Kasumi-1 (cell line): ENCODE data around the gene OR8K1.

ENCODE experiments used
- DNase-seq, 2 experiments: peaks; one replicate each; lab custom pipeline; 2025; lab: John Stamatoyannopoulos, UW

OR8K1 gene

GRCh38 chr11:56345739-56346138 is at the start of gene OR8K1:
TSS of gene OR8K1 (plus strand) at chr11:56346039. CDS start at chr11:56346039, 0 bp downstream.
- no peak for DNase-seq

DNA sequence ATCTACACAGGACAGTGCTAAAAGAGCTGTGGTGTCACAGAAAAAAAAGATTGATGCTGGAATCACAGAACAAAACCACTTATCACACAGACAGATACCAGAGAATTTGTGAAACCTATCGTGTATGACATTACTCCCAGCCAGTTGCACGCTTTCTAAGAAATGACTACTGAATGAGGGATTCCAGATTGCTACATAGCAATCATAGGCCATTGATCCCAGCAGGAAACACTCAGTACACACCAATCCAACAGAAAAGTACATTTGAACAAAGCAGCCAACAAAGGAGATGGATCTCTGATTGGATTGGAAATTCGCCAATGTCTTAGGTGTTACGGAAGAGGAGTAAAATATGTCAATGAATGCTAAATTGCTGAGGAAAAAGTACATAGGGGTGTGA is 48.9 kb upstream of the OR8K1 start:
- DNase-seq: no peak

DNA sequence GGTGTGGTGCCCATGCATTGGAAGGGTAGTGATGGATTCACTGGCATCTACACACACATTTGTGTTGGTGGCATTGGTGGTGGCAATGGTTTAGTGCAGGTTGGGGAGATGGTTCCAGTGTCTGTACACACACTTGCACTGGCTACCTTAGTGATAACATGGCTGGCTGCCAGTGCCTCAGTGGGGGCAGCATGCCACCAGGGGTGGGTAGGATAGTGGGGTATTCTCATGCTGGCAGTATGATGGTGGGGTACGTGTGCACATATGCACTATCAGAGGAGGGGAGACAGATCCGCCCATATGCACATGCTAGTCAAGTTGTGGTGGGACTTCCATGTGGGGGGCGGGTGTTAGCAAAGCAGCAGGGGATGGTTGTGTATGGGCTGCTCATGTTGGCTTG is 38.0 kb upstream of the OR8K1 start:
- DNase-seq: no peak

GRCh38 chr11:56314844-56315243 is 31.0 kb upstream of the OR8K1 start, which contains the start of gene OR8K3:
TSS of gene OR8K3 (plus strand) at chr11:56315144. CDS start at chr11:56318307, 3,163 bp downstream.
- no peak for DNase-seq

GRCh38 chr11:56331861-56332491 is 13.9 kb upstream of the OR8K1 start:
- no peak for DNase-seq

- DNase-seq: no peak
Observed at GRCh38 chr11:56333156-56333555, 12.7 kb upstream of the OR8K1 start.

DNA sequence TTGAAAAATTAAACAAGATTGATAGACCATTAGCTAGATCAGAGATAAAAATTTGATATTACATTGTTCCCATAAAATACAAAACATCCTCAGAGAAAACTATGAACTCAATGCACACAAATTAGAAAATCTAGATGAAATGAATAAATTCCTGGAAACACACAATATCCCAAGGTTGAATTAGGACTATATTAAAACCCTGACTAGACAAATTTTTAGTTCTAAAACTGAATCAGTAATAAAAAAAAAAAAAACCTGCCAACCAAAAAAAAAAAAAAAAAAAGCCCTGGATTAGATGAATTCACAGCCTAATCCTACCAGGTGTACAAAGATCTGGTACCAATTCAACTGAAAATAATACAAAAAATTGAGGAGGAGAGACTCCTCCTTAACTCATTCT is 5.5 kb upstream of the OR8K1 start:
- DNase-seq: no peak

GRCh38 chr11:56353991-56354390 is 8.2 kb downstream of the OR8K1 start, which contains the start of gene OR8J1:
TSS of gene OR8J1 (plus strand) at chr11:56354291. CDS start at chr11:56360247, 5,956 bp downstream.
- no peak for DNase-seq

DNA sequence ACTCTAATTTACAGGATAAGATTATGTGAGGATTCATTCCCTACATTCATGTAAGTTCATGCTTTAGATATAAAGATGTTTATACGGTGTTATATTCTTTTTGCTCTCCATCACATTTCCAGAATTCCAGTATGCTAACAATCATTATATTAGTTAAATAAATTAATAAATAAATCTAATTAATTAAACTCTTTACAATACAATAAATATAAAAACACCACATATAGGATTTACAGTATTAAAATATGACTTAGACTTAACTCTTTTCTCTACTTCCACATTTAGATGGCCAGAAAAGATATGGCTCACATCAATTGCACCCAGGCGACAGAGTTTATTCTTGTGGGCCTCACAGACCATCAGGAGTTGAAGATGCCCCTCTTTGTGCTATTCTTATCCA is 29.5 kb downstream of the OR8K1 start, which contains the start of gene OR8U1:
OR8U1 (plus strand) TSS at position 301 of the 400 bp plus-strand sequence; CDS start at position 301, 0 bp downstream.
- no peak for DNase-seq

GRCh38 chr11:56380120-56380519 is 34.3 kb downstream of the OR8K1 start:
- no peak for DNase-seq

GRCh38 chr11:56394381-56394780 is 48.5 kb downstream of the OR8K1 start:
- DNase-seq: no peak

DNA sequence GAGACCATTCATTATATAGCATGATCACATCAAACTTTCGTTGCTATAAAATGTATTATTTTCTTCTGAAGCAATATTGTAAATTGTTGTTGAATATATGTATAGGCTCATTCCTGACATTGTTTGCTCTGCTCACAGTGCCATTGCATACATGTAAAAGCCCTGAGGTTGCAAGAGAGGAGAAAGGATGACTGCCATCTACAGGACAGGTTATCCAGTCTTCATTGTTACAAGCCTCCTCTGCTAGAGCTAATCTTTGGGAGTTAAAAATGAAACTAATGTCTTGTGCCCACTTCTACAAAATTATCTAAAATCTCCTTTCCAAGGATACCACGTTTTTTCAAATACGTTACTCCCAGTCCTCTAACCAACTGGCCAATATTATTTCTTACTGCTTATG is 50.2 kb downstream of the OR8K1 start:
- peak in 1 of 2 experiments; percentile 2 for DNase-seq
